ENCODE measurements around the gene CHCHD3.

GRCh38 chr7:133115596-133115995 lies 33.7 kb upstream of the CHCHD3 start:
- TF ChIP-seq CTCF (IDR thresholded peaks at IDR 0.05) = no peak
- TF ChIP-seq POLR2A (IDR thresholded peaks at IDR 0.05) = no peak

Data from right lobe of liver (tissue), 4 donors.